OCI-LY1 (cell line): ENCODE results near the gene ZFPM1.

Experiments
- H2AFZ ChIP-seq: fragments of 200-600 bp; sonication (generic), shearing (Covaris generic); 2 replicates; pipeline ENCODE4 v1.6.0; 2014; ENCODE audit warnings: antibody characterized with exemption, mild to moderate bottlenecking, low read length
- H3F3A ChIP-seq: fragments of 200-600 bp; sonication (generic), shearing (Covaris generic); 2 replicates; pipeline ENCODE4 v1.6.0; 2014; ENCODE audit warnings: mild to moderate bottlenecking, antibody characterized with exemption, low read length, moderate library complexity; ENCODE audit not compliant: insufficient read depth
- H3K27ac ChIP-seq: fragments of 200-600 bp; sonication (generic); 2 replicates; pipeline ENCODE4 v1.5.1; 2014; ENCODE audit warnings: low read length, mixed run types, mild to moderate bottlenecking, low read depth; ENCODE audit not compliant: poor library complexity, severe bottlenecking
- H3K27me3 ChIP-seq: fragments of 200-600 bp; sonication (generic); 2 replicates; pipeline ENCODE4 v1.6.0; 2014; ENCODE audit warnings: antibody characterized with exemption, mild to moderate bottlenecking, low read length, moderate library complexity; ENCODE audit not compliant: insufficient read depth
- H3K36me3 ChIP-seq: fragments of 200-600 bp; sonication (generic); 2 replicates; pipeline ENCODE4 v1.6.1; 2014; ENCODE audit warnings: mild to moderate bottlenecking, antibody characterized with exemption, low read length, moderate library complexity, mixed read lengths; ENCODE audit not compliant: insufficient read depth
- H3K4me1 ChIP-seq: fragments of 200-600 bp; sonication (generic); 2 replicates; pipeline ENCODE4 v1.5.1; 2014; ENCODE audit warnings: mild to moderate bottlenecking, low read length, moderate library complexity; ENCODE audit not compliant: insufficient read depth, severe bottlenecking
- H3K4me2 ChIP-seq: fragments of 200-600 bp; sonication (generic), shearing (Covaris generic); 2 replicates; pipeline ENCODE4 v1.6.1; 2014; ENCODE audit warnings: low read length
- H3K4me3 ChIP-seq: fragments of 200-600 bp; sonication (generic); 2 replicates; pipeline ENCODE4 v1.5.1; 2014; ENCODE audit warnings: low read length, low read depth, mild to moderate bottlenecking, mixed read lengths; ENCODE audit not compliant: poor library complexity, severe bottlenecking
- H3K79me2 ChIP-seq: fragments of 200-600 bp; shearing (Covaris generic); 2 replicates; pipeline ENCODE4 v1.6.1; 2016; ENCODE audit warnings: mixed run types, low read length, mixed read lengths; ENCODE audit not compliant: insufficient read depth
- H3K9ac ChIP-seq: fragments of 200-600 bp; sonication (generic), shearing (Covaris generic); 2 replicates; pipeline ENCODE4 v1.6.1; 2014; ENCODE audit warnings: mild to moderate bottlenecking, low read length, mixed read lengths
- H3K9me2 ChIP-seq: fragments of 200-600 bp; sonication (generic), shearing (Covaris generic); 2 replicates; pipeline ENCODE4 v1.6.1; 2014; ENCODE audit warnings: low read depth, mild to moderate bottlenecking, low read length, mixed read lengths
- H3K9me3 ChIP-seq: fragments of 200-600 bp; shearing (Covaris generic); 2 replicates; pipeline ENCODE4 v1.6.1; 2014; ENCODE audit warnings: low read length, mixed read lengths
- H4K20me1 ChIP-seq: fragments of 200-600 bp; sonication (generic), shearing (Covaris generic); 2 replicates; pipeline ENCODE4 v1.6.0; 2016; ENCODE audit warnings: mild to moderate bottlenecking, low read length; ENCODE audit not compliant: insufficient read depth
- CTCF ChIP-seq: fragments of 200-600 bp; sonication (generic), shearing (Covaris generic); IDR thresholded peaks from 2 replicates; pipeline ENCODE4 v1.5.1; 2017; ENCODE audit warnings: mild to moderate bottlenecking, antibody characterized with exemption, low read length, moderate library complexity, mixed read lengths
- EZH2 ChIP-seq: fragments of 200-600 bp; sonication (generic), shearing (Covaris generic); IDR thresholded peaks from 2 replicates; pipeline ENCODE4 v1.8.0; 2017; ENCODE audit warnings: borderline replicate concordance, mixed run types, mild to moderate bottlenecking, antibody characterized with exemption, low read length, moderate library complexity, mixed read lengths

Gene ZFPM1

GRCh38 chr16:88423448-88423850 lies 29.6 kb upstream of the ZFPM1 start:
- Histone ChIP-seq H3K9ac (no peak overlapping the region), H3K36me3 (no peaks in the 10 kb centered on the region)

DNA sequence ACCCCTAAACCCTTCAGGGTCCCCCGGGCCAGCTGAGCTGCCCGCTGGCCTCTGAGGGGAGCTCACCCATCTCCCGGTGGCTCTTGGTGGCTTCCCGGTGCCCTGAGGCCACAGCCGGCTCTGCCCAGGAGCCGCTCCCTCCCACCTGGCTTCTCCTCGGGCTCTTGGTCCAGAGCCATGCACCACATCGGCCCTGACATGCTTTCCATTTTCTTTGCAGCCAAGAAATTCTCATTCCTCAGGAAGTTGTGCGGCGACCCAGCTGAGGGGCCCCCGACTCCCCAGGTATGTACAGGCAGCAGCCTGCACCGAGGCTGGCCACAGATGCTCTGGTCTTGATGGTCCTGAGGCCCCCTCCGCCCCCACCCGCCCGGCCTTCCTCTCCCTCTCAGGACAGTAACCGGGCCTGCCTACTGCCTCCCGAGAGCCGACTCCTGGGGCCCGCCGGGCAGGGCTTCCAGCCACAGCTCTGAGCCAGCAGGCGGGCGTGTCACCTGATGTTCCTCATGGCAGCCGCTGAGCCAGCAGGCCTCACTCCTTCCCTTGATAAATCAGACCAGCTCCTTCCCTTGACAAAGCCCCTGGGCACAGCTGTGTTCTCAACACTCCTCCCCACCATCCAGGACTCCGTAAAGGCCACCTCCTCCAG lies 28.4 kb upstream of the ZFPM1 start:
- no peak overlapping the region for H2AFZ ChIP-seq
- H3K9me3 ChIP-seq = no peaks in the 10 kb centered on the region
- H3K27me3 ChIP-seq = peaks cover 11% of the 10 kb centered on the region; the same call in 1 of the 2 replicates
- no peaks in the 10 kb centered on the region for H3F3A ChIP-seq
- H3K79me2 ChIP-seq = no peaks in the 10 kb centered on the region
- no peaks in the 10 kb centered on the region for H4K20me1 ChIP-seq
- no peak overlapping the region for H3K4me2 ChIP-seq
- no peak overlapping the region for H3K27ac ChIP-seq
- H3K36me3 ChIP-seq = no peaks in the 10 kb centered on the region
- no peak overlapping the region for H3K4me3 ChIP-seq
- no peaks in the 10 kb centered on the region for H3K9me2 ChIP-seq
- H3K4me1 ChIP-seq = no peaks in the 10 kb centered on the region
- no peak overlapping the region for H3K9ac ChIP-seq
- TF ChIP-seq CTCF (no peak), EZH2 (no peak)

More at GRCh38 chr16:88423448-88423850, 29.6 kb upstream of the ZFPM1 start:
- TF ChIP-seq CTCF = no peak
- no peak for TF ChIP-seq EZH2
- Histone ChIP-seq H3K79me2 (no peaks in the 10 kb centered on the region), H3K4me2 (no peak overlapping the region), H2AFZ (no peak overlapping the region), H3K9me2 (no peaks in the 10 kb centered on the region), H3K27me3 (peaks cover 11% of the 10 kb centered on the region; the same call in 1 of the 2 replicates), H4K20me1 (no peaks in the 10 kb centered on the region), H3K9me3 (no peaks in the 10 kb centered on the region), H3K27ac (no peak overlapping the region), H3K4me3 (no peak overlapping the region), H3F3A (no peaks in the 10 kb centered on the region), H3K4me1 (no peaks in the 10 kb centered on the region)

- Histone ChIP-seq H3K27ac (no peak overlapping the region), H2AFZ (no peak overlapping the region), H3K4me1 (no peaks in the 10 kb centered on the region), H3K27me3 (peaks cover 11% of the 10 kb centered on the region; the same call in 1 of the 2 replicates), H3K9ac (no peak overlapping the region), H3K79me2 (no peaks in the 10 kb centered on the region), H4K20me1 (no peaks in the 10 kb centered on the region), H3K4me2 (no peak overlapping the region), H3K9me2 (no peaks in the 10 kb centered on the region), H3K36me3 (no peaks in the 10 kb centered on the region), H3F3A (no peaks in the 10 kb centered on the region), H3K4me3 (no peak overlapping the region), H3K9me3 (no peaks in the 10 kb centered on the region)
- TF ChIP-seq CTCF (no peak), EZH2 (no peak)
Observed at GRCh38 chr16:88426018-88426417, 27.1 kb upstream of the ZFPM1 start.
